Testis (tissue), 3 donors: ENCODE measurements around the gene GPR132. TPM values are rescaled to one million over a fixed set of nuclear protein-coding genes. Genes with fewer than 3 reads are reported as not detected.

Experiments used
- DNase-seq: peaks from one replicate; pipeline ENCODE4 v3.0.0-alpha.2; 2019
- H3K27ac ChIP-seq, 2 donors: fragments of 200-600 bp; sonication (generic); one replicate each; pipeline ENCODE4 v1.5.1; 2019
- H3K27me3 ChIP-seq: fragments of 200-600 bp; sonication (generic); one replicate; pipeline ENCODE4 v1.5.1; 2019
- H3K36me3 ChIP-seq: fragments of 200-600 bp; sonication (generic); one replicate; pipeline ENCODE4 v1.5.1; 2017; ENCODE audit warnings: low read depth; ENCODE audit errors: missing control alignments
- H3K4me1 ChIP-seq: fragments of 200-600 bp; sonication (generic); one replicate; pipeline ENCODE4 v1.5.1; 2019
- H3K4me3 ChIP-seq, 2 donors: fragments of 200-600 bp; sonication (generic); one replicate each; pipeline ENCODE4 v1.5.1; 2017 to 2019
- H3K9me3 ChIP-seq: fragments of 200-600 bp; sonication (generic); one replicate; pipeline ENCODE4 v1.5.1; 2017
- POLR2A ChIP-seq: fragments of 450-650 bp; IDR thresholded peaks from one replicate; pipeline ENCODE4 v1.6.1; 2017; ENCODE audit warnings: antibody characterized with exemption, mild to moderate bottlenecking, moderate library complexity
- WGBS, 2 donors: methylation state at CpG; one replicate each; pipeline ENCODE4 v1.1.5; 2018; 5-methylcytosine and 5-hydroxymethylcytosine counted together
- intact Hi-C: fragments of 100-400 bp; cut with DNase I; formaldehyde crosslinking; loops from one replicate; pipeline ENCODE4 v1.15.1; 2023; ENCODE audit warnings: low total_unique reads
- polyA plus RNA-seq: library from polyadenylated mRNA; stranded (reverse); fragments of 350-450 nt; fragmentation: Illumina TruSeq; extraction: RNeasy Lipid Tissue Mini Kit (QIAGEN cat#74804); gene quantifications from one replicate; pipeline ENCODE4 v1.2.3, GENCODE V29; 2014; ENCODE audit warnings: low read depth, low replicate concordance; ENCODE audit not compliant: insufficient read depth
- total RNA-seq, 2 donors: library from RNA; depleted of rRNA; stranded (reverse); fragments of >200 nt; gene quantifications; one replicate each; pipeline ENCODE4 v1.2.3, GENCODE V29; 2016
- TF ChIP-seq, protein P1 (sequence below), 3 experiments: fragments of 450-650 bp in 2 of 3; fragments of 200-600 bp in 1 of 3; sonication (generic) in 1 of 3; IDR thresholded peaks; one replicate each; pipeline ENCODE4 v1.5.1; 2016 to 2019; ENCODE audit warnings: antibody characterized with exemption in 3 of 3, mild to moderate bottlenecking in 2 of 3, moderate library complexity in 1 of 3

GPR132 gene
- total and polyA plus RNA-seq, 3 donors from 2014 or later, result 1.2 to 2.5 (median 2.0) TPM

DNA sequence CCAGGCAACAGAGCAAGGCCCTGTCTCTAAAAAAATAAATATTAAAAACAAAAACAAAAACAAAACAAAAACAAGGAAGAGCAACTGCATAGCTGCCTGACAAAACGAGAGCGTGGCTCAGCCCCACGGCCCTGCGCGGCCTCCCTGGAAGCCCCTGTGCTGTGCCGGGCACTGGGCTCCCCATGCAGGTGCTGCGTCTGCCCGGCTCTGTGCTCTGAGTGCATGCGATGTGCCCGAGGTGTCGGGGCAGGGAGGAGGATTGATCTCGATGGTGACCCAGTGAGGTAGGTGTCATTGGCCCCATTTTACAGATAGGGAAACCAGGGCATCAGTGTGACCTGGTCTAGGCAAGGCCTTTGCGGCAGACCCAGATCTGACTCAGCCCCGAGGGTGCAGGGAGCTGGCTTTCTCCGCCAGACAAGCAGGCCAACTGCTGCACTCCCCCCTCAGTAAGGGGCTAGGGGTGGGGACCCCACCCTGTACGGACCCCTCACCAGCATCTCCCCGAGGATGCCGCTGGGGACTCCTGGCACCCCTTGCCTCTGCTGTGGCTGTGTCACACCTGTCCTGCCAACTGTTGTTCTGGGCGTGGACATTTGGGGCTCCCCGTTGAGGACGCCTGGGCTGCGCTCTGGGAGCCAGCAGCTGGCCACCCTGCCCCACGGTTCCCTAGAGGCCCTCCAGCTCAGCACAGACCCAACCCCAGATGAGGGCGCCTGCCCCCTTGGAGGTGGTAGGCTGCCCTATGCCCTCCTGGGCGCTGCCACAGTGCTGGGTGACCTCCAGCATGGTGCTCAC, 15.3 kb downstream of the GPR132 start:
- intact Hi-C loops, result loop anchor here (10.0 kb wide), 3 partner anchors 135 to 285 kb away; no protein-coding TSS in a partner anchor
- H3K27ac ChIP-seq, result no peak overlapping the region

DNA sequence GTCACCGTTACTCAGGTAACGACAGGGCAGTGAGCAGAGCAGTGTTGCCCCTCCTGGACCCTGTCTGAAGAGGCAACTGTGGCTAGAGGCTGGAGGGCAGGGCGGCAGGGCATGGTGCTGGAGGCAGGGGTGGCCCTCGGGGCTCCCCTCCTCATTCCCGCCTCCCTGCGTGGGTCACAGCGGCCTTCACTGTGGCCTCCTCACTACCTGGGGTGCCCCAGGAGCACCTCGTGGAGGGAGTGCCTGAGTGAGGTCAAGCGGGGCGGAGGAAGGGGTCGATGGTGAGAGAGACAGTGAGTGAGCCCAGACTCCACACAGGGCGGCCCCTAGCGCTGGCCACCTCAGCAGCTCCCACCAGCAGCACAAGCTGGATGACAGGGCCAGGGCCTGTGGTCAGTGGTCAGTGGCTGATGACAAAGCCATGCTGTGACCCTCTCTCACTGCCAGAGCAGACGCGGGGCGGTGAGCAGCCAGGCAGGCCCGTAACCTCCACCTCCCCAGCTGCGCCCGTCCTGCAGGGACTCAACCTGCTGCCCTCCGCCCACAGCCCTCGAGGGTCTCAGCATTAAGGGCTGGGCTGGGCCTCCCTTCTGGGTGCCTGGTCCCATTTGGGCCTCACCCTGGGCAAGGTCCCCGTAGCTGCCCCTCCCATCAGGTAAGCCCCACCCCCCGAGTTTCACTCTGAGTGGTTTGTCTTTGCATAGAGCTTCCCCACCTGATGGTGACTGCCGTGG, 17.8 kb downstream of the GPR132 start:
- WGBS, 2 donors, result 79 to 93% methylated on average over 18 to 24 of the region's 24 CpGs
- Histone ChIP-seq H3K4me1 (no peaks in the 10 kb centered on the region), H3K9me3 (no peaks in the 10 kb centered on the region), H3K27ac (no peak overlapping the region), H3K36me3 (no peaks in the 10 kb centered on the region), H3K27me3 (no peaks in the 10 kb centered on the region), H3K4me3 (no peak overlapping the region)
- DNase-seq, result no peak
- TF ChIP-seq, protein P1, sequence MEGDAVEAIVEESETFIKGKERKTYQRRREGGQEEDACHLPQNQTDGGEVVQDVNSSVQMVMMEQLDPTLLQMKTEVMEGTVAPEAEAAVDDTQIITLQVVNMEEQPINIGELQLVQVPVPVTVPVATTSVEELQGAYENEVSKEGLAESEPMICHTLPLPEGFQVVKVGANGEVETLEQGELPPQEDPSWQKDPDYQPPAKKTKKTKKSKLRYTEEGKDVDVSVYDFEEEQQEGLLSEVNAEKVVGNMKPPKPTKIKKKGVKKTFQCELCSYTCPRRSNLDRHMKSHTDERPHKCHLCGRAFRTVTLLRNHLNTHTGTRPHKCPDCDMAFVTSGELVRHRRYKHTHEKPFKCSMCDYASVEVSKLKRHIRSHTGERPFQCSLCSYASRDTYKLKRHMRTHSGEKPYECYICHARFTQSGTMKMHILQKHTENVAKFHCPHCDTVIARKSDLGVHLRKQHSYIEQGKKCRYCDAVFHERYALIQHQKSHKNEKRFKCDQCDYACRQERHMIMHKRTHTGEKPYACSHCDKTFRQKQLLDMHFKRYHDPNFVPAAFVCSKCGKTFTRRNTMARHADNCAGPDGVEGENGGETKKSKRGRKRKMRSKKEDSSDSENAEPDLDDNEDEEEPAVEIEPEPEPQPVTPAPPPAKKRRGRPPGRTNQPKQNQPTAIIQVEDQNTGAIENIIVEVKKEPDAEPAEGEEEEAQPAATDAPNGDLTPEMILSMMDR (IDR thresholded peaks at IDR 0.05), result no peak
- no peak for TF ChIP-seq POLR2A
- intact Hi-C loops, result loop anchor here (10.0 kb wide), 2 partner anchors 153 to 283 kb away; no protein-coding TSS in a partner anchor

More for the DNA sequence above, 15.3 kb downstream of the GPR132 start:
- WGBS, 2 donors, result 81 to 89% methylated on average over 15 to 24 of the region's 25 CpGs
- Histone ChIP-seq H3K36me3 (no peaks in the 10 kb centered on the region), H3K4me3 (no peak overlapping the region), H3K9me3 (no peaks in the 10 kb centered on the region), H3K27me3 (no peaks in the 10 kb centered on the region), H3K4me1 (no peaks in the 10 kb centered on the region)
- DNase-seq, result no peak
- TF ChIP-seq POLR2A, result no peak
- TF ChIP-seq, protein P1 (IDR thresholded peaks at IDR 0.05), result no peak

DNA sequence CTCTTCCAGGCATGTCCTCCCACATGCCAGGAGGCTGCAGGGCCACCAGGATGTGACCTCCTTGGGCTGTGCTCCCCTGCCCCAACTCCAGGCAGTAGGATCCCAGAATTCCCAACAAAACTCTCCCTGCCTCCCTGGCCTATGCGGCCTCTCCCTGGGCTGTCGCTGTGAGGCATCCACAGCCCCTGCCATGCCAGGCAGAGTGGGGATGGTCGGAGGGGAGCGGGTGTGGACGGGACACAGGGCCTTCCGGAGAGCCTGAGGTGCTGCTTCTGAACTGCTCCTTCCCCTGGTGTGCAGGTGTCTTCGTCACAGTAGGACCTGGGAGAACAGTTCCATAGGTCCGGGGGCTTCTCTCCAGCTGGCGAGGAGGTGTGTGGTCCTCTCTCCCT, 18.3 kb downstream of the GPR132 start:
- 87 to 89% methylated on average over 6 to 9 of the region's 9 CpGs for WGBS, 2 donors
- DNase-seq, result no peak
- Histone ChIP-seq H3K36me3 (no peaks in the 10 kb centered on the region), H3K4me1 (no peaks in the 10 kb centered on the region), H3K4me3 (no peak overlapping the region), H3K27ac (no peak overlapping the region), H3K27me3 (no peaks in the 10 kb centered on the region), H3K9me3 (no peaks in the 10 kb centered on the region)
- TF ChIP-seq, protein P1 (IDR thresholded peaks at IDR 0.05), result no peak
- no peak for TF ChIP-seq POLR2A
- intact Hi-C loops, result loop anchor here (10.0 kb wide), 2 partner anchors 152 to 282 kb away; no protein-coding TSS in a partner anchor

DNA sequence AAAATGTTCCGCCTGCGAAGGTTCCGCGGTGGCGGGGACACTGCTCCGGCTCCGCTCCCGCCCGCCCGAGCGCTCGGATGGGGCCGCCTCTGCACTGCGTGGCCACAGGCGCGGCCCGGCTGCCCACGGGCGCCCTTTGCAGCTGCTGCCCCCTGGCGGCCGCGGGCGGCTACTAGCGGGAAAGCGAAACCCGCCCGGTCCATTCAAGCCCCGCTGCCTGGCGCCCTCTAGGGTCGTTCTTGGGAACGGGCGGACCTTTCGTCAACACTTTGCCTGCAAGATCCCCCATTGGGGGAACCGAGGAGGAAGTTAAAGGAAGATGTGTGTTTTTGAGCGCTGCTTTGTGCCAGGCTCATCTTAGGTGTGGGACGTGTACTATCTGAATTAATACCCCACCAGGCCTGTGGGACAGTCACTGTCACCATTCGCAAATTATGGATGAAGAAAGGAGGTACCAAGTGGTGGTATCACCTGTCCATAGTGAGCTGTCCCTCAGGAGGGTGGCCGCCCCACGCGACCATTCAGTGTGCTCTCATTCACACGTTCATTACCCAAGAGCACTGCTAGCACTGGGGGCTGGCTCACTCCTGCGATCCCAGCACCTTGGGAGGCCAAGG, 19.4 kb downstream of the GPR132 start:
- WGBS, 2 donors, result 5 to 23% methylated on average over 9 to 42 of the region's 42 CpGs
- intact Hi-C loops, result loop anchor here (10.0 kb wide), 2 partner anchors 151 to 281 kb away; no protein-coding TSS in a partner anchor

More for the DNA sequence above, 19.4 kb downstream of the GPR132 start:
- Histone ChIP-seq H3K9me3 (no peaks in the 10 kb centered on the region), H3K4me1 (no peaks in the 10 kb centered on the region), H3K36me3 (no peaks in the 10 kb centered on the region), H3K4me3 (peak overlapping the region in 1 of 2 donors; percentile 17), H3K27me3 (no peaks in the 10 kb centered on the region), H3K27ac (no peak overlapping the region)
- TF ChIP-seq, protein P1 (IDR thresholded peaks at IDR 0.05), result peak; percentile 99 to 100 (median 100)
- no peak for TF ChIP-seq POLR2A
- DNase-seq, result peak; percentile 92
